22Rv1 (cell line): ENCODE measurements around the gene DNAJC13.

ENCODE experiments used
- H3K27ac ChIP-seq: fragments of 450-650 bp; 2 replicates; pipeline ENCODE4 v1.5.1; 2017
- ZFX ChIP-seq: fragments of 450-650 bp; IDR thresholded peaks from 2 replicates; pipeline ENCODE4 v1.6.1; 2017; ENCODE audit warnings: antibody characterized with exemption, borderline replicate concordance
- TF ChIP-seq, protein P1 (sequence below): fragments of 450-650 bp; IDR thresholded peaks from 2 replicates; pipeline ENCODE4 v1.5.1; 2017; ENCODE audit warnings: mild to moderate bottlenecking

DNAJC13 gene

DNA sequence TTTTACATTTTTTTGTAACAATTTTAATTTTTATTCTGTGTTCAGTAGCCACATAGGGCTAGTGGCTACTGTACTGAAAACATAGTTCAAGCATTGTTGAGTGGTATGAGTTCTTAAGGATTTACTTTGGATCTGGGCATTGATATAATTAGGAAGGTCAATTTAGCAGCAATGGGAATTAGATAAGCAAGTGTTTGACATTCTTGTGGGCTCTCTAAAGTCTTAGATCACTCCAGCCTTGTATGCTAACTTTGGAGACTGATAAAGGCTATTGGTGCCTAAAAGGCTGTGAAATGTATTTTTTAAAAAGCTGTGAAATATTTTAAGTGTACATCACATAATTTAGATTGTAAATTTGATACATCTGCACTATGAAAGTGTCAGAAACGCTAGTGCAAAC is 2.5 kb upstream of the DNAJC13 start:
- H3K27ac ChIP-seq: no peak overlapping the region
- TF ChIP-seq ZFX: no peak
- TF ChIP-seq, protein P1, sequence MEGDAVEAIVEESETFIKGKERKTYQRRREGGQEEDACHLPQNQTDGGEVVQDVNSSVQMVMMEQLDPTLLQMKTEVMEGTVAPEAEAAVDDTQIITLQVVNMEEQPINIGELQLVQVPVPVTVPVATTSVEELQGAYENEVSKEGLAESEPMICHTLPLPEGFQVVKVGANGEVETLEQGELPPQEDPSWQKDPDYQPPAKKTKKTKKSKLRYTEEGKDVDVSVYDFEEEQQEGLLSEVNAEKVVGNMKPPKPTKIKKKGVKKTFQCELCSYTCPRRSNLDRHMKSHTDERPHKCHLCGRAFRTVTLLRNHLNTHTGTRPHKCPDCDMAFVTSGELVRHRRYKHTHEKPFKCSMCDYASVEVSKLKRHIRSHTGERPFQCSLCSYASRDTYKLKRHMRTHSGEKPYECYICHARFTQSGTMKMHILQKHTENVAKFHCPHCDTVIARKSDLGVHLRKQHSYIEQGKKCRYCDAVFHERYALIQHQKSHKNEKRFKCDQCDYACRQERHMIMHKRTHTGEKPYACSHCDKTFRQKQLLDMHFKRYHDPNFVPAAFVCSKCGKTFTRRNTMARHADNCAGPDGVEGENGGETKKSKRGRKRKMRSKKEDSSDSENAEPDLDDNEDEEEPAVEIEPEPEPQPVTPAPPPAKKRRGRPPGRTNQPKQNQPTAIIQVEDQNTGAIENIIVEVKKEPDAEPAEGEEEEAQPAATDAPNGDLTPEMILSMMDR: no peak

DNA sequence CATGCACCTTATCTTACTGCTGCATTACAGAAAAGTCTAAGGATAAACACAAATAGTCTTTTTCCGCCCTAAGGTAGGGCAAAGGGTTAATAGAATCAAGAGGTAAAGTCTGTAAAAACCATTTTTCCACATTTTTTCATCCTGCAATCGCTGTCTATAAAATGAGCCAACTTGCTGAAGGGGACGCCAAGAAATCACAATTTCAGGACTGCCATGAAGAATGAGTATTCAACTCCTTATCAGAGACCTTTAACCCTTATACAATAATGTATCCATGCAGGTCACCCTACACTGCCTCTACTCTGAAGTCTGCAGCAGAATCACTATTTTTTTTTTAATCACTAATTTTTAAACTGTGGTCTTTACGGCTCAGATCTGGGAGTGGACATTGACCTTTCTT is 1.1 kb upstream of the DNAJC13 start:
- peak overlapping the region; percentile 92; the same call in 1 of the 2 replicates for H3K27ac ChIP-seq
- TF ChIP-seq, protein P1: no peak
- no peak for TF ChIP-seq ZFX

DNA sequence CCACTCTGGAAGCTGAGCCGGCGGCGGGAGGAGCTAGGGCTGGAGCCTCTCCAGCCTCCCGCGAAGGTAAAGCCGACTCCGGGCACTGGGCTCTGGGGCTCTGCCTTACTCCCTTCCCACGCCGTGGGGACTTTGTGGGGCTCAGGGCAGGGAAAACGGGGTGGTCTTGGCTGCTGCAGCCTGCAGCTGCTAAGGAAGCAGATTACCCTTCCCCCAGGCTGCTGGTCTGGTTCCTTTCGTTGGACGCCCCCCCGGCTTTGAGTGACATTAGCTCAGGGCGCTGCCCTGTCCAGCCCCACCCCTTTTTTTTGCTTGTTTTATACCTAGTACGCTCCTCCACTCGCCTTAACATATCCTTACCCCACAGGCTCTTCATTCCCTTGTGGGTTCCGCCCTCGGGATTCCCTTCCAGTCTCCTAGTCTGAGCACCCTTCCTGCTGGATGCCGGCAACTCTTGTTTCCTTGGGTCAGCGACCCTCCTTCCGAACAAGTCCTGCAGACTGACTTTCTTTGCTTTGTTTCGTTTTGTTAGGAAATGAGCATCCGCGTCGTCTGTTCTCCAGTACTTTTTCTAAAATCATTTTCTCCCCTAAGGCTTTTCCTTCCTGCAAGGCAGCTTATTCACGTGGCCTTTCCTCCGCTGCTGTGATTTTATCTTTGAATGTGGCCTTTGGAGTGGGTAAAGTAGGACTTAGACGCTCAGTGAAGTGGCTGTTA is 551 bp downstream of the DNAJC13 start:
- no peak for TF ChIP-seq ZFX
- TF ChIP-seq, protein P1: no peak

DNA sequence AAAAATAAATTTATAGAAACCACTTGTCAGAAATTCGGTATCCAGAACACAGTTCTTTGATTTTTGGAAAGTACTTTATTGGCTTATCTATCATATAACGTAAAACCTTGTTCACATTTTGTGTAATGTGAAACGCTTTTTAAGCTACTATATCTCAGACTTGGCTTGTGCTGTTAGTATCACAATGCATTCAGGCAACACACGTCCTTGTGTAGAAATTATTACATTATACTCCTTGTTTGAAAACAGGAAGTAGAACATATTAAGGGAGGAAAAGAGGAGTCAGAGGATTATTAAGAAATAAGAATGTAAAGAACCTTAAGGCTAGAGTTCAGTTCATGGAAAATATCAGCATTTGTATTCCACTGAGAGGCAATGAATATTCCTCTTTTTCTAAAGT is 1.6 kb downstream of the DNAJC13 start:
- H3K27ac ChIP-seq: no peak overlapping the region

More for the DNA sequence above, 551 bp downstream of the DNAJC13 start:
- peak overlapping the region; percentile 92 for H3K27ac ChIP-seq

DNA sequence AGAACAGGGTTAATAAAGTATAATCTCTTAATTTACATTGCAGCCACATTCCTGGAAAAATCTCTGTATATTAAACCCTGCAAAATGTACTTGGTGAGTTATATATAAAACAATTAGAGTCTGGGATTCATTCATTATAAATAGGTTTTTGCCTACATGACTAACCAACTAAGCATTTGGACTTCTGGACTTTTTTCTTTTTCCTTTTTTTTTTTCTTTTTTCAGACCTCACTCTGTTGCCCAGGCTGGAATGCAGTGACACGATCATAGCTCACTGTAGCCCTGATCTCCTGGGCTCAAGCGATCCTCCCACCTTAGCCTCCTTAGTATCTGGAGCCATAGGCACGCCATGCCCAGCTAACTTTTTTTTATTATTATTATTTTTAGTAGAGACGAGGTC is 4.5 kb downstream of the DNAJC13 start:
- no peak for TF ChIP-seq ZFX
- TF ChIP-seq, protein P1: no peak
- no peak overlapping the region for H3K27ac ChIP-seq

More for the DNA sequence above, 1.6 kb downstream of the DNAJC13 start:
- TF ChIP-seq, protein P1: no peak
- no peak for TF ChIP-seq ZFX

DNA sequence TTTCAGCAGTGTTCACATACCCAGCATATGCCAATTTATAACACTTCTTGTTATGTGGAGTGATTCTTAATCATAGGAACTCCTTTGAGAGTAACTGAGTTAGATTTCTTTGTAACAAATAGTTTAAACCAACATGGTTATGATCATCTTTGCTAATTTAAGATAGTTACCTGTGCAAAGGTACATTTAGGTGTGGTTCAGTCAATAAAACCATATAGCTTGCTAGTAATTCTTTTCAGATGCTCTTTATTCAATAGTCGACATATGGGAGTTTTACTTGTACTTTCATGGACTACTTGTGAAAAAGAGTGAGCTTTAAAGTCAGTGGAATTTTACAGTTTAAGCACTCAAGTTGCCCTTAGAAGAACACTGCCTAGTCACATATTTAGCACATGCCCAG is 5.2 kb downstream of the DNAJC13 start:
- no peak overlapping the region for H3K27ac ChIP-seq
- TF ChIP-seq ZFX: no peak
- TF ChIP-seq, protein P1: no peak

DNA sequence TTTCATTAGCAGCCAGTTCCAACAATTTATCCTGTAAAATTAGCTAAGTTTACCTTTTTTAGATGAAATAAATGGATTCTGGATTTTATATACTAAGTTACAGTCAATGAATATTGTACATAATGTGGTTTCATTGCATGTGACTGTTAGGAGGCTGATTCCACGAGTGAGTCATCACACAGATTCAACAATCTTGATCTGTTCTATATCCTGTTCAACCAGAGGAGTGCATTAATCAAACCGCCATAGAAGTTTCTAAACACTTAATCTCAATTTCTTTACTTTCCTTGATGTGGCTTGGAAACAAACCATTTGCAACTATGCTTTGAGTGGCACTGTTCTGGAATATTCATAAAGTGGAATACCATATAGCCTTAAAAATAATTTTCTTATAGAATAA is 15.3 kb downstream of the DNAJC13 start:
- H3K27ac ChIP-seq: no peak overlapping the region
- TF ChIP-seq, protein P1: no peak
- TF ChIP-seq ZFX: no peak
